Neuron (in vitro differentiated cells): ENCODE measurements around the gene GIMAP5.

ENCODE experiments used
- H2AFZ ChIP-seq: one replicate; pipeline ENCODE4 v1.6.1; 2013; ENCODE audit warnings: low read depth, mild to moderate bottlenecking, inconsistent platforms, low read length, moderate library complexity
- H3K27me3 ChIP-seq: one replicate; pipeline ENCODE4 v1.6.1; 2013; ENCODE audit warnings: low read length; ENCODE audit not compliant: insufficient read depth
- H3K36me3 ChIP-seq: one replicate; pipeline ENCODE4 v1.6.1; 2013; ENCODE audit warnings: low read length; ENCODE audit not compliant: insufficient read depth
- H3K4me1 ChIP-seq: one replicate; pipeline ENCODE4 v1.6.1; 2013; ENCODE audit warnings: low read length; ENCODE audit not compliant: insufficient read depth
- H3K4me3 ChIP-seq: 2 replicates; pipeline ENCODE4 v1.5.1; 2013; ENCODE audit warnings: mild to moderate bottlenecking, low read length, moderate library complexity
- H3K9me3 ChIP-seq: one replicate; pipeline ENCODE4 v1.6.1; 2013; ENCODE audit warnings: low read length

Gene GIMAP5

DNA sequence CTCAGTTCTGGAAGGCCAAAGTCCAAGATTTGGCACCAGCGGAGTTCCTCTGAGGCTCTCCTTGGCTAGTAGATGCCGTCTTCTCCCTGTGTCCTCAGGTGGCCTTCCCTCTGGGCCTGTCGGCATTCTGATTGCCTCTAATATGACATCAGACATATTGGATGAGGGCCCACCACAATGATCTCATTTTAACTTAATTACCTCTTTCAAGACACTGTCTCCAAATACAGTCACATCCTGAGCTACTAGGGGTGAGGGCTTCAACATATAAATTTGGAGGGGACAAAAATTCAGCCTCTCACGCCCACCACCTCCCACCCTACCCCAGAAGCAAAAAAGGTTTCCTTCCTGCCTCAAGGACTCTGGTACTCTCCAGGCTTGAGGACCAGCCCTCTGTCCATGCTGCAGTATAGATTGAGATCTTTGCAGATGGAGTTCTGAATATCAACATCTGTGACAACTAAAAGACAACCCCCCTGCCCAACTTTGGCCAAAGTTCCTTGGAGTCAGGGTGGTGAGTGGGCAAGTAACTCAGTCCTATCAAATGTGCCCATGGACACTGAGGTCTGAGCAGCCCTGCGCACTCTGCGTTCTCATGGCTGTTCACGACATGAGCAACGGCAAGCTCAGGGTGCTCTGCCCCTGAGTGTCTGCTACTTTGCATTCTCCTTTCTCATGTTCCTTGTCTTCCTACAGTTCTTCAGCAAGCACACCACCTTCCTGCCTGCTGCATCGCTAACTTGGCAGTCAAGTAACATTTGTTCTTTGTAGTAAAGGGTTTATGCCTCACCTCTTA is 51.5 kb downstream of the GIMAP5 start:
- H3K27me3 ChIP-seq = peaks cover 11% of the 10 kb centered on the region
- H3K4me1 ChIP-seq = no peaks in the 10 kb centered on the region
- H3K36me3 ChIP-seq = no peaks in the 10 kb centered on the region

DNA sequence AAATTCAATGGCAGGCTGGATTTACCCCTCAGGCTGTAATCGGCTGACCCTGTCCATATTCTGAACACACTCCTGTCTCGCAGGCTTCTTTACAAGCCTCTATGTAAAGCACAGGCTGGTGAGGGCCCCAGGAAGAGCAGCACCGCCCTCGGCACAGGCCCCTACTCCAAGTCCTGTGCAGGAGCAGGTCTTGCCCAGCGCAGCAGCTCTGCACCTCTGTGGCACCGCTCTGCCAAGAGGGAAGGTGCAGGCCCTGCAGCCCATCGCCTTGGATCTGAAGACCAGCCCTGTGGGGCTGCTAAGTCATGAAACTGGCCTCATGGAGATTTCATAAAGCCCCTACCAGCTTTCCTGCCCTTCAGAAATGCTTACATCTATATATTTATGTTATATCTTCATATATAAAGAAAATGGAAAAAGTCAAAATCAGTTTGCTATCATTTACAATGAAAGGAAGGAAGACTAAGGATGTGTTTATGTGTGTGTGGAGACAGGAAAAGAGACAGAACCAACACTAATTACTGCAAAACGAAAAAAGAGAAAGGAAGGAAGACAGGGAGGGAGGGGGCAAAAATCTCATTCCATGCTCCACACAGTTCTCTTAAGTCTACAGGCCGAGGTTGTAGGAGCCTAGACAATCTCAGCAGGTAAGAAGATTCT is 53.3 kb downstream of the GIMAP5 start:
- Histone ChIP-seq H3K4me3 (no peak overlapping the region), H3K9me3 (no peaks in the 10 kb centered on the region), H3K36me3 (no peaks in the 10 kb centered on the region), H2AFZ (no peak overlapping the region), H3K27me3 (peaks cover 4% of the 10 kb centered on the region), H3K4me1 (no peaks in the 10 kb centered on the region)

More for the DNA sequence above, 51.5 kb downstream of the GIMAP5 start:
- Histone ChIP-seq H2AFZ (no peak overlapping the region), H3K4me3 (no peak overlapping the region), H3K9me3 (no peaks in the 10 kb centered on the region)

DNA sequence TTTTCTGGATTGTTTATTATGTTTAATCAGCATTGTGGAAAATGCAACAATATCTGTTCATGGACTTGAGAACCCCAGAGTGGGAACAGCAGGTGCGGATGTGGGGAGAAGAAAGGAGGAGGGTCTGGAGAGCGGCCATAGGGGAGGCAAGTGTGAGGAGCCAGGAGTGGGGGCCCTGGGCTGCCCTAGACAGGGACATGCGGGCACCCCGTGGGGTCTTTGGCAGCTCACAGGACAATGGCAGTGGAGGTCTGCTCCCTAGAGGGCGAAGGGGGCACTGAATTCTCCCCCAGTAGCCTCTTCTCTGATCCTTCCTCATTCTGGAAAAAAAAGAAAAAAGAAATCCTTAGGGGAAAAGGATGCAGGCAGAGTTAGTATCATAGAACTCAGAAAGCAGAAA is 54.1 kb downstream of the GIMAP5 start:
- no peaks in the 10 kb centered on the region for H3K4me1 ChIP-seq
- H3K4me3 ChIP-seq = no peak overlapping the region
- no peak overlapping the region for H2AFZ ChIP-seq
- no peaks in the 10 kb centered on the region for H3K36me3 ChIP-seq
- H3K9me3 ChIP-seq = no peaks in the 10 kb centered on the region
- peaks cover 4% of the 10 kb centered on the region for H3K27me3 ChIP-seq

GRCh38 chr7:150791746-150792452 is 54.7 kb downstream of the GIMAP5 start:
- Histone ChIP-seq H3K27me3 (peaks cover 4% of the 10 kb centered on the region), H3K36me3 (no peaks in the 10 kb centered on the region), H3K4me3 (no peak overlapping the region), H3K9me3 (no peaks in the 10 kb centered on the region), H3K4me1 (no peaks in the 10 kb centered on the region), H2AFZ (no peak overlapping the region)
